Left forelimb (tissue), 1 donor: ENCODE measurements around the gene ZNF264.
A peak's percentile ranks its signal among the peaks of the same experiment; 100 is the strongest.
"Not testable (repeated sequence)": the region's sequence is repeated elsewhere in the genome, so short reads cannot be mapped to it uniquely, and the experiment has no call there.

Source experiments
- DNase-seq: peaks from one replicate; pipeline ENCODE4 v3.0.0-alpha.2; 2018; ENCODE audit warnings: low spot score

The ZNF264 gene

GRCh38 chr19:57191141-57192076 is at the start of gene ZNF264:
TSS of gene ZNF264 (plus strand) at chr19:57191500. CDS start at chr19:57191914, 414 bp downstream.
- peak; percentile 96 for DNase-seq

DNA sequence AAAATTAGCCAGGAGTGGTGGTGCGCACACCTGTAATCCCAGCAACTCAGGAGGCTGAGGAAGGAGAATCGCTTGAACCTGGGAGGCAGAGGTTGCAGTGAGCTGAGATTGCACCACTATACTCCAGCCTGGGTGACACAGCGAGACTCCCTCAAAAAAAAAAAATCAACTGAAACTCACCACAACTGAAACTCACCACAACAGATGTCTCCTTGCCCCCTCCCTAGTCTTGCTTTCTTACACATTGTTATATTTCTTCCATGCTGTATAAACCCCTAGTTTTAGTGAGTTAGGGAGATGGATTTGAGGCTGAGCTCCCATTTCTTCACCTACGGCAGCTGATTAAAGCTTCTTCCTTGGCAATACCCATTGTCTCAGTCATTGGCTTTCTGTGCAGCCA is 49.6 kb upstream of the ZNF264 start:
- DNase-seq = no peak

GRCh38 chr19:57152921-57153320 is 38.4 kb upstream of the ZNF264 start:
- no peak for DNase-seq

DNA sequence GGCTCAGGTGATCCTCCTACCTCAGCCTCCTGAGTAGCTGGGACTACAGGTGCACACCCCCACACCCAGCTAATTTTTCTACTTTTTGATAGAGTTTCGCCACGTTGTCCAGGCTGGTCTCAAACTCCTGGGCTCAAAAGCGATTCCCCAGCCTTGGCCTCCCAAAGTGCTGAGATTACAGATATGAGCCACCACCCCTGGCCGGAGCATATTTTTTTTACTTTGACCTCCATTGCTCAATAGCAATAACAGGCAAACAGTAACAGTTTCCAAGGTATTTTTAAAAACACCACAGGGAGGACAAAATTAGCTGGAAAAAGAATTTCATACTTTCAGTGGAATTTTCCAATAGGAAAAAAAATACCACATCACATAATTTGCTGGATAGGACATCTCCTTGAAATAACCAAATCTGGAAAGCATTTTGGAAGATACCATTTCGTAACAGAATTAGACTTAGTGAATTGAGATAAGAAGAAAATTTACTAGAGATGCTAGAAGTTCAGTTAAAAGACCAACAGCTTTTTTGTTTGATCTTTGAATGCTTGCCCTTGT is 29.2 kb upstream of the ZNF264 start:
- DNase-seq = no peak

- no peak for DNase-seq
Measured at GRCh38 chr19:57165846-57166245, 25.5 kb upstream of the ZNF264 start.

GRCh38 chr19:57167385-57167784 is 23.9 kb upstream of the ZNF264 start, which contains the start of gene DUXA:
TSS of gene DUXA (minus strand) at chr19:57167485. CDS start at chr19:57167443, 42 bp downstream.
- DNase-seq = no peak

- peak; percentile 70 for DNase-seq
Measured at GRCh38 chr19:57171551-57172081, 19.7 kb upstream of the ZNF264 start.

DNA sequence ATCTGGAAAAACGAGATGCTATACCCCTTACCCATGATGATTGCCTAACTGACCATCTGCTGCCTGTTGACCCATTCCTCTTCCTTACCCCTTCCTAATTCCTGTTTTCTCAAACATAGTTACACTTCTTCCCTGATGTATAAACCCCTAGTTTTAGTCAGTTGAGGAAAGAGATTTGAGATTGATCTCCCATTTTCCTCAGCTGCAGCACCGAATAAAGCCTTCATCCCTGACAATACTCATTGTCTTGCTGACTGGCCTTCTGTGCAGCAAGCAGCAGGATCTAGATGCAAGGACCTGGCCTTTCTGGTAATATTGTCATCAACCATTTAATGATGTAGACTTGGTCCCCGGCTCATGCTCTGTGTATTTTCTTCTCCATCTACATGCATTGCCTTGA is 999 bp upstream of the ZNF264 start:
- DNase-seq = no peak

DNA sequence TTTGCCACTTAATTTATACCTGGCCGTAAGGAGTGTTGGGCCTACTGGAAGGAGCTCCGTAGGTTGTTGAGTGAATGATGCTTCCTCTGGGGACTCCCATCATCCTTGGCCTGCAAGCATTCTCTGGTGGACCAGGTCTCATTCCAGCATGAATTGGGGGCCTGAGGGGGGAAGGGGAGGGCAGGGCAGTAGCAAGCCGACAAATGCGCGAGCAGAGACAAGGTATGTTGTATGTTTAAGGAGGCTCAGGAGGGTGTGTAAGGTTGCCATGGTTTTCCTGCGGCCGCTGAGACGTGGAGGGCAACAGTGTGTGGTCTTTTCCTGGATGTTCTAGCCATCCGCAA is 749 bp downstream of the ZNF264 start:
- no peak for DNase-seq

DNA sequence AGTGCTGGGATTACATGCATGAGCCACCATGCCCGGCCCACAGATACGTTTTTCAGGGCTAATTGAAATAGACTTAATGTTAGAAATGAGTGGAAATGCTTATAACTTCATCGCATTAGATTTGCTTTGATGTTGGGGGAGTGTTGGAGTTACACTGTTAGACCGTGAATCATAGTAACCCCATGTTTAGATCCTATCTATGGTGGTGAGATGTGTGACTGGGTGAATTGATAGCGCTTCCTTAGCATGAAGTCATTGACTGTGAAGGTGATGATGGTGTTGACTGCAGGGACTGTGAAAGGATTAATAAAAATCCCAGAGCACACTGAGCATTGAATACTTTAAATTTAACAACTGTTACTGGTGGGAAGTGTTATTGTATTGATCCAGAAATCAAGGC is 1.7 kb downstream of the ZNF264 start:
- no peak for DNase-seq

GRCh38 chr19:57197874-57198273 is 6.6 kb downstream of the ZNF264 start:
- not testable (repeated sequence) for DNase-seq

DNA sequence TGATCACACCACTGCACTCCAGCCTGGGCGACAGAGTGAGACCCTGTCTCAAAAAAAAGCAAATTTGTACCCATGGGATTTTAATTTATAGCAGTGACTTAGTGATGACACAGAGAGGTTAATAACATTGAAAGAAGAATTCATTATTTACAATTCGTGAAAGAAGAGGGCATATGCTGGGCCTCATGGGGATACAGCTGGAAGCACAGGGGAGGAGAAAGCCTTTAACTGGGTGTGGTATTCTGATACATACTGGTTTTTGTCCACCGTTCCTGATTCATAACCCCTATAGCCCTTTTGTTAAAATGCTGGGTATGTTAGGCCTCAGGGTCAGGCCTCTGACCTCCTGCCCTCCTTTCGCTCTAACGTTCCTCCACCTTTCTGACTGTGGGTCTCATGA is 10.9 kb downstream of the ZNF264 start:
- DNase-seq = no peak

- DNase-seq = no peak
Measured at GRCh38 chr19:57210381-57210780, 19.1 kb downstream of the ZNF264 start.

- no peak for DNase-seq
Measured at GRCh38 chr19:57212109-57212508, 20.8 kb downstream of the ZNF264 start.

DNA sequence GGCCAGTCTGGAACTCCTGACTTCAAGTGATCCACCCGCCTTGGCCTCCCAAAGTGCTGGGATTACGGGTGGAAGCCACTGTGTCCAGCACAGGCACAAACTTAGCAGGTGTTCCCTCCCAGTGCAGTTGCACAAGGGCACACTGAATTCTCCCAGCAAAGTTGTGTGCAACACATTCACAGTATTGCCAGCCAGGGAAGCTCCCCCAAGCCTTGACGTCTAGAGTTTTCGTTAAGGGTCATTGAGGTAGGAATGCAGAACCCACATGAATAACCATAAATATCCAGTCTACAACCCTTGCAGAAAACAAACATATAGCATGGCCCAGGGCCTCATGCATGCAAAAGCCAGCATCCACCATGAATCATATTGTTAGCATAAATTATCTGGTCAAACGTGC is 36.2 kb downstream of the ZNF264 start:
- DNase-seq = no peak

GRCh38 chr19:57231686-57232085 is 40.4 kb downstream of the ZNF264 start:
- DNase-seq = no peak

GRCh38 chr19:57233207-57233606 is 41.9 kb downstream of the ZNF264 start:
- no peak for DNase-seq

GRCh38 chr19:57239982-57240310 is 48.6 kb downstream of the ZNF264 start:
- DNase-seq = no peak

DNA sequence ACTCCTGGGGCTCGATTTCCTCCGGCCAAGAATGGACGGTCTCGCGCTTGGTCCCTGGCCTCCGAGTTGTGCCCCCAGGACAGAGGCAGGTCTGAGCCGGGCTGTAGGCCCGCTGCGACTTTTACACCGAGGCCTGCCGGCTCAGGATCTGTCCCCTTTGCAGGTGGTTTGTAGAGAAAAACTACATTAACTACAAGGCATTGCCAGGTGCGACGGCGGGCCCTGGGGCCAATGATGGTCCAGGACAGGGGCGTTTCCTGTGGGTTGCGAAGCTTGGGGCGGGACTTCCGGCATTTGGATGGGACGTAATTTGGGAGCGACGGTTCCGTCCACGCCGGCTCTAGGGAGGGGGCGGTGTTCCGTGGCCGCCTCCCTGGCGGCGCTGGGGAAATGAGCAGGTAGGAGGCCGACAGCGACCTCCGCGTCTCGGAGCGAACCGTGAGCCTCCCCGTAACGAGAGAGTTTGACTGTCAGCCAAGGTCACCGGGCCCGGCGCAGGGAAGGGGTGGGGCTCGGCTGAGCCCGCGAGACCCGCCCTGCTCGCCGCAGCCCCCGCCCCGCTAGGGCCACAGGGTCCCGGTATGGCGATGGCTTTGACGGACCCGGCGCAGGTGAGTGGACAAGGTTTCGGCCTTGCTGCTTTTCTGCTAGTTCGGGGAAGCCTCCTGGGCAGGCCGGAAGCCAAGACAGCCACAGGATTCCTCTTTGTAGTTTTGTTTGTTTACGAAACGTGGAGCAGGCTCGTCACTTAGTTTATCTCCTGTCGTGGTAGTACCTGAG is 49.2 kb downstream of the ZNF264 start, which contains the start of gene ZNF805:
ZNF805 (plus strand) TSS at position 322 of the 780 bp plus-strand sequence; CDS start at position 582, 260 bp downstream.
- DNase-seq = peak; percentile 97

- no peak for DNase-seq
Measured at GRCh38 chr19:57241176-57241575, 49.9 kb downstream of the ZNF264 start.

DNA sequence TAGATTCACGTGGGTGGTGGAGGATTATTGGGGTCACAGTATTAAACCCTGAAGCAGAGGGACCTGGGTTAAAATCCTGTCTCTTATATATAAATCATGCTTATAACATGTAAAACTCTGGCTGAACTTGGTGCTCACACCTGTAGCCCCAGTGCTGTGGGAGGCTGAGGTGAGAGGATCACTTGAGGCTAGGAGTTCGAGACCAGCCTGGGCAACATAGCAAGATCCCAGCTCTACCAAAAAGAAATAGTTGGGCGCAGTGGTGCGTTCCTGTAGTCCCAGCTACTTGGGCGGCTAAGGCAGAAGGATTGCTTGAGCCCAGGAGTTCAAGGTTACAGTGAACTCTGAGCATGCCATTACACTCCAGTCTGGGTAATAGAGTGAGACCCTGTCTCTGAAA is 51.5 kb downstream of the ZNF264 start:
- DNase-seq = no peak

DNA sequence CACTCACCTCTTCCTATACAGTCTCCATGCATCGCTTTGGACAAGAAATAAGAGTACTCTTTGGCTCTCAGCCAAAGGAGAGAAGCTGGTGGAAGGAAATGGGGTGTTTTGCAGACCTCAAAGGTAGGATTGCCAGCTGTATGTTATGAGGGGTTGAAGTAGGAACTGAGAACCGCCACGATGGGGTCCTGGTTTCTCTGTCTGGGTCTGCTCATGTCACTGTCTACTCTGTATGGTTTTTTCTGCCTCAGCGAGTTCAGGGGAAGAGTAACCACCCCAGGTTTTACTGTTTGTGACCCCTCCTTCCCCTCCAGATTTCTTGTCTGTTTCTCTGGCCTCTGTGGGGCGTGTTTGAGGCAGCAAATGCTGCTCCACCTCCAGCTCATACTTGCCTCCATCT is 53.2 kb downstream of the ZNF264 start:
- no peak for DNase-seq
